Measurements from ENCODE around the gene ZMYND12. TPM values are rescaled to one million over a fixed set of nuclear protein-coding genes. Genes with fewer than 3 reads are reported as not detected.

Gene ZMYND12
- polyA plus RNA-seq, 1 experiment, result 0.66 TPM

- no peaks in the 10 kb centered on the region for H3K36me3 ChIP-seq (ENCODE audit: control insufficient read depth, insufficient read depth, low read length)
- CTCF ChIA-PET, result no interaction called here
- no peaks in the 10 kb centered on the region for H3K27me3 ChIP-seq (ENCODE audit: control insufficient read depth, insufficient read depth, low read length)
- TF ChIP-seq CTCF (IDR thresholded peaks at IDR 0.05; ENCODE audit: insufficient read depth, low read depth, low read length), result no peak
- no peak overlapping the region for H3K4me3 ChIP-seq (ENCODE audit: low read depth, low read length)
- DNase-seq (ENCODE audit: low read depth), result no peak
- POLR2A ChIA-PET, result no interaction called here
Observed at GRCh38 chr1:42431514-42431913, 24.3 kb downstream of the ZMYND12 start.

GRCh38 chr1:42430286-42431135 lies 25.3 kb downstream of the ZMYND12 start:
- Histone ChIP-seq H3K4me3 (ENCODE audit: low read depth, low read length) (no peak overlapping the region), H3K27me3 (ENCODE audit: control insufficient read depth, insufficient read depth, low read length) (no peaks in the 10 kb centered on the region), H3K36me3 (ENCODE audit: control insufficient read depth, insufficient read depth, low read length) (no peaks in the 10 kb centered on the region)
- ChIA-PET POLR2A (interaction anchor here (0.5 kb wide), 1 partner anchor 136 kb away, joined by 4 read pairs; no protein-coding TSS in a partner anchor), CTCF (interaction anchor here (0.5 to 0.7 kb wide), 2 partner anchors 44 to 227 kb away, joined by 3 read pairs; no protein-coding TSS in a partner anchor)
- no peak for DNase-seq (ENCODE audit: low read depth)
- TF ChIP-seq CTCF (IDR thresholded peaks at IDR 0.05; ENCODE audit: insufficient read depth, low read depth, low read length), result no peak

GRCh38 chr1:42429603-42430002 lies 26.2 kb downstream of the ZMYND12 start:
- DNase-seq (ENCODE audit: low read depth), result no peak
- TF ChIP-seq CTCF (IDR thresholded peaks at IDR 0.05; ENCODE audit: insufficient read depth, low read depth, low read length), result no peak
- Histone ChIP-seq H3K27me3 (ENCODE audit: control insufficient read depth, insufficient read depth, low read length) (no peaks in the 10 kb centered on the region), H3K36me3 (ENCODE audit: control insufficient read depth, insufficient read depth, low read length) (no peaks in the 10 kb centered on the region), H3K4me3 (ENCODE audit: low read depth, low read length) (no peak overlapping the region)
- ChIA-PET POLR2A (interaction anchor here (0.5 to 0.6 kb wide), 3 partner anchors 137 to 274 kb away, joined by 3 to 4 read pairs (median 4); no protein-coding TSS in a partner anchor), CTCF (interaction anchor here (0.7 to 1.2 kb wide), 3 partner anchors 10 to 256 kb away, joined by 3 read pairs; no protein-coding TSS in a partner anchor)

GRCh38 chr1:42427240-42427639 lies 28.6 kb downstream of the ZMYND12 start:
- H3K4me3 ChIP-seq (ENCODE audit: low read depth, low read length), result no peak overlapping the region
- ChIA-PET POLR2A (no interaction called here), CTCF (no interaction called here)
- no peak for TF ChIP-seq CTCF (IDR thresholded peaks at IDR 0.05; ENCODE audit: insufficient read depth, low read depth, low read length)
- no peak for DNase-seq (ENCODE audit: low read depth)
- H3K27me3 ChIP-seq (ENCODE audit: control insufficient read depth, insufficient read depth, low read length), result peaks cover 4% of the 10 kb centered on the region; the same call in 1 of the 2 replicates
- no peaks in the 10 kb centered on the region for H3K36me3 ChIP-seq (ENCODE audit: control insufficient read depth, insufficient read depth, low read length)

GRCh38 chr1:42424201-42424600 lies 31.6 kb downstream of the ZMYND12 start:
- H3K27me3 ChIP-seq (ENCODE audit: control insufficient read depth, insufficient read depth, low read length), result peaks cover 6% of the 10 kb centered on the region
- ChIA-PET CTCF (interaction anchor here (1.1 kb wide), 1 partner anchor 12 kb away, joined by 3 read pairs; no protein-coding TSS in a partner anchor), POLR2A (no interaction called here)
- TF ChIP-seq CTCF (IDR thresholded peaks at IDR 0.05; ENCODE audit: insufficient read depth, low read depth, low read length), result no peak
- no peak for DNase-seq (ENCODE audit: low read depth)
- H3K4me3 ChIP-seq (ENCODE audit: low read depth, low read length), result no peak overlapping the region
- H3K36me3 ChIP-seq (ENCODE audit: control insufficient read depth, insufficient read depth, low read length), result no peaks in the 10 kb centered on the region

Data from BJ (cell line).